Hematopoietic multipotent progenitor cell treated with erythropoietin and hydrocortisone succinate and interleukin-3 and kit ligand, for 8 days (in vitro differentiated cells): ENCODE results near the gene NHLRC4.

Experiments
- DNase-seq: peaks from one replicate; pipeline ENCODE4 v3.0.0-alpha.2; 2015

NHLRC4 gene

GRCh38 chr16:531494-532125 lies 35.2 kb upstream of the NHLRC4 start:
- no peak for DNase-seq

GRCh38 chr16:533391-534123 lies 33.2 kb upstream of the NHLRC4 start:
- DNase-seq = no peak

DNA sequence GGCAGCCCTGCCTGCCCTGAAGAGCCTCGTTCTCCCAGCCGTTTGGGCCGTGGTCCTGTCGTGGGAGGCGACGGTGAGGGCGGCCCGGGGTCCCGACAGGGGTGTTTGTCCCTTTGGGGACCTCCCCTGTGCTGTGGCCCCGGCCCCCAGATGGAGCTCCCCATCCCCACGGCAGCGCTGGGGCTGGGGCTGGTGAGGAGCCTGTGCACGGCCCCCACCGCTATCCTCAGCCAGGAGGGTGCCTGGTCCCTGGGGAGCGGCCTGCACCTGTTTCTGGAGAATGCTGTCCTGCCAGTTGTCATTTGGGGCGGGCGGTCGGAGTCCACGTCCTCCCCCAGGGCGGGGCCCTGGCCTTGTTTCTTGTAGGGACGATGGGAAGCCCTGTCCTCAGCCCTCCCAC lies 32.7 kb upstream of the NHLRC4 start:
- DNase-seq = no peak

DNA sequence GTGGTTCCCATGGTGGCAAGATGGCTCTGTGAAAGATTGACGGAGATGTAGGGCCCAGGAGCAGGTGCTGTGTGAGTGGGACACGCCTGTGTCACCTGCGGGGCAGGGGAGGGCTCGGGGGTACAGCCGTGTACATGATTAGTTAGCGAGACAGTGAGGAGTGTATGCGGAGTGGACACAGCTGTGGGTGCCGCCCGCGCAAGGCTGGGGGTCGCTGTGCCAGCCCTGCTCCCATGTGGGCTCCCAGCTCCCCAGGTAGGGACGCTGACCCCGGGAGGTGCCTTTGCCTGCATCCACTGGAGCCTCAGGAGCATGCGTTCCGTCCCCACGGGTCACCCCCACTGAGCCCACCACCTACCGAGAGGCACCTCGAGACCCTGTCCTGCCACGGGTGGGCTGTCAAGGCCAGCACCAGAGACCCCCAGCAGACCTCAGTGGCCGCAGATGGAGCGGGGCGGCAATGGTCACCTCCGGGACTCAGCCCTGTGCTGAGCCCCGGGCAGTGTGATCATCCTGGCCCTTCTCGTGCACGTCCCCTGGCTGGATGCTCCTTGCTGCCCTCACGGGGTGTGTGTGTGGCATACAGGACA lies 31.9 kb upstream of the NHLRC4 start:
- DNase-seq = no peak

GRCh38 chr16:535446-536405 lies 31.1 kb upstream of the NHLRC4 start:
- peak; percentile 84 for DNase-seq

DNA sequence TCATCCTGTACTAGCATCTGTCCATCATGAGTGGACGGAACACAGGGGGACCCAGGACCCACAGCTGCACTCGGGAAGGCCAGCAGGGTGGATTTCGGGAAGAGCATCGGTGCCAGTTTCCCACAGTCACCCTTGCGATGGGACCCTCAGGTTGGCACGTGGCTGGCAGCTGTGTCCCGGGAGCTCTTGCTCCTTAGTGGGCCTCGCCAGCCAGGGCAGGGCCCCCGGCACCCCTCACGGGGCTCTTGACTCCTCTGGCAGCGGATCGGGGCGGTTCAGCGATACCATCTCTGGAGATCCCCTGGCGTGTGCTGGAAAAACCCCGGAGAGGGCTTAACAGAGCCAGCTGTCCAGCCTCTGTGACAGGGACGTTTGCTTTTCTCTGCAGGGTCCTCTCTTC lies 30.1 kb upstream of the NHLRC4 start:
- DNase-seq = no peak

GRCh38 chr16:537415-538335 lies 29.1 kb upstream of the NHLRC4 start:
- DNase-seq = no peak

GRCh38 chr16:539901-540530 lies 26.8 kb upstream of the NHLRC4 start:
- no peak for DNase-seq

DNA sequence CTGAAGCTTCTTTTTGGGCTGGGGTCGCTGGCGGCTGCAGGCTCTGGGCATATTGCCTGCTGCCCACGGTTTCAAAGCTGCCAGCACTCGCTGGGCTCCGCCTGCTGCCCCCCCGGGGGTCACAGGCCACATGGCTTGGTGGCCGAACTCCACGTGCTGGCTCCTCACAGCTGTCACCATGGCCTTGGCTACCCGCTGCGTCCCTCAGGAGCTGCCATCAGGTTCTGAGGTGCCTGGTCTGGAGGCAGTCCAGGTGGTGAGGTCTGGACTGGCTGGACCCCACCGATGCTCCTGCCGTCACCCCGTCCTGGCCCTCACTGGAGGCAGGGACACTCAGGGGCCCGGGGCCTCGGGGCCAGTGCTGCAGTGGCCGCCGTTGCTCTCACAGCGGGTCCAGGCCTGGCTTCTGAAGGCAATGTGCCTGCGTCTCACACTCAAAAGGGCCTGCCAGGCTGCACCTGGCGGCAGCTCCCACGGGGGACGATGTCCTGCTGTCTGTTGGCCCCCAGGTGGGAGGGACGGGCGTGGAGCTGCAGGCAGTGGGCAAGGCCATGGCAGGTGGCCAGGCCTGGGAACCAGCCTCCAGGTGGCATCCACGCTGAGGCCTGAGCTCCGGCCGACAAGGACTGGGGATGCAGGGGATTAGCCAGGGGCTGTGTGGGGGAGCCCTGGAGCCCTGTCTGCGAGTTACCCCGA lies 26.0 kb upstream of the NHLRC4 start:
- DNase-seq = no peak

GRCh38 chr16:543301-544164 lies 23.3 kb upstream of the NHLRC4 start:
- DNase-seq = no peak

DNA sequence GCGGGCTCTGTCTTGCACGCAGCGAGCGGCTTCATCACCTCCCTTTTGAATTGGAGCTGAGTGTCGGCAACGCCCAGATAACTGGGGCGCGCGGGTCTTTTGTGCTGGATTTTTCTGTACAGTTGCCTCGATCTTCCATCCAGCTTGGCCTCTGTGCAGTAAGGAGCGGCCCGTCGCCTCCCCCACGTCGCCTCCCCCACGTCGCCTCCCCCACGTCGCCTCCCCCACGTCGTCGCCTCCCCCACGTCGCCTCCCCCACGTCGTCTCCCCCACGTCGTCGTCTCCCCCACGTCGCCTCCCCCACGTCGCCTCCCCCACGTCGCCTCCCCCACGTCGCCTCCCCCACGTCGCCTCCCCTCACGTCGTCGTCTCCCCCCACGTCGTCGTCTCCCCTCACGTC lies 22.3 kb upstream of the NHLRC4 start:
- no peak for DNase-seq

- DNase-seq = peak; percentile 69
Measured at GRCh38 chr16:546909-547770, 19.7 kb upstream of the NHLRC4 start.

DNA sequence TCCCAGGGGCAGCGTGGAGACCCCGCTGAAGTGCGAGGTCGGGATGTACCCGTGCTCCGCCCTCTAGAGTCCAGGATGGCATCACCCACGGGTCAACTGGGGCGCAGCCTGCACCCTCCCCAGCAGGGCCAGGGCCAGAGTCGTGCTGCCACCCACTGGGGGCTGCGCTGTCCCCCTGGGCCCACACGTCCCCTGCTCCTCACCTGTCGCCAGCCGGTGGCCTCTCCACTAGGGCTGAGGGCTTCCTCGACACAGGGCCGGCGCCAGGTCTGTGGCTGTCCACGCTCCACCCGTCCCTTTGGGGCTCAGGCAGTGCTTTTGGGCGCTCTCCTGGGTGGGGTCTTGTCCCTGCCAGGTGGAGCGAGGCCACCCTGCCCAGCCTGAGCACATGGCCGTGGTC lies 18.2 kb upstream of the NHLRC4 start:
- DNase-seq = no peak

DNA sequence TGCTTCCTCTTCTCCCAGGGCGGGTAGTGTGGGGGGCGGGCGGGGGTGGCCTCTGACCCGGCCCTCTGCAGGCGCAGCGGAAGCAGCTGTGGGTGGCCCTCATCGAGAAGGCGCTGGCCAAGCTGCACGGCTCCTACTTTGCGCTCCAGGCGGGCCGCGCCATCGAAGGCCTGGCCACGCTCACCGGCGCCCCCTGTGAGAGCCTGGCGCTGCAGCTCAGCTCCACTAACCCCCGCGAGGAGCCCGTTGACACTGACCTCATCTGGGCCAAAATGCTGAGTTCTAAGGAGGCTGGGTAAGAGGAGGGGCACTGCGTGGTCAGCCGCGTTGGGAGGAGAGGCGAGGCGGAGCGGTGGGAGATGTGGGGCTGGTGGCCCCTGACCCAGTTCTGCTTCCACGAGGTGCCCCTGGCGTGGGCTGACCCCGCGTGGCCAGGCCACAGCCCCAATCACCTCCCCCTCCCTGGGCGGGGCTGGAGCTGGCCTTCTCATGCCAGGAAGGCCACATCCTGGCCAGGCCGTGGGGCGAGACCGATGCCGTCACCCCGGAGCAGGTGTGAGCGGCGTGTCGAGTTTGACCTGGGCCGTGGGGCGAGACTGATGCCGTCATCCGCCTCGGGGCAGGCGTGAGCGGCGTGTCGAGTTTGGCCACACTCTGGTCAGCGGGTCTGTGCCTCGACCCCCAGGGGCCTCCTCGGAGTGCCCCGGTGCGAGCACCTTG lies 17.1 kb upstream of the NHLRC4 start:
- no peak for DNase-seq

DNA sequence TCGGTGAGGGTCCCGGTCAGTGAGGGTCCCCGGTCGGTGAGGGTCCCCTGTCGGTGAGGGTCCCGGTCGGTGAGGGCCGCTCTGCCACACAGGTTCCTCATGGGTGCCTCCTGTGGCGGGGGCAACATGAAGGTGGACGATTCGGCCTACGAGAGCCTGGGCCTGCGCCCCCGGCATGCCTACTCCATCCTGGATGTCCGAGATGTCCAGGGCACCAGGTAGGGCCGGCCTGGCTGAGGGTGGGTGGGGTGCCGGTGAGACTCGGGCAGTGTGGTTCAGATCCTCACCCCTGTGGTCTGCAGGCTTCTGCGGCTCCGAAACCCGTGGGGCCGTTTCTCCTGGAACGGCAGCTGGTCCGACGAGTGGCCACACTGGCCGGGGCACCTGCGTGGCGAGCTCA lies 15.6 kb upstream of the NHLRC4 start:
- no peak for DNase-seq

- DNase-seq = no peak
Measured at GRCh38 chr16:552171-552570, 14.6 kb upstream of the NHLRC4 start.

GRCh38 chr16:553601-554296 lies 13.1 kb upstream of the NHLRC4 start:
- DNase-seq = no peak

DNA sequence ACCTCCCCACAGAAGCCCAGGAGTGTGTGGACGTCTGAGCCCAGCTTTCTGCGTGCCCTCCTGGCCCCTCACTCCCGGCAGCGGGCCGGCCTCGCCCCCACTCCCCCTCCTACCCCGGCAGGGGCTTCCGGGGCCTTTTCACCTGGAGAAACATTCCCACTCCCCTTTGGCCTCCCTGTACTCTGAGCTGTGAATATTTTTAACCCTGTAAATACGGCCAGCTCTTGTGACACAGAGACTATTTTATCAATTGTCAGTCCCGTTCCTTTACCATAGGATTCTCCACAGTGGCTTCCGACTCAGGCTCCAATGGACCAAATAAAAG lies 12.5 kb upstream of the NHLRC4 start:
- DNase-seq = no peak
